Endothelial cell of umbilical vein (primary cell): ENCODE data around the gene SURF6. TPM values are rescaled to one million over a fixed set of nuclear protein-coding genes. Genes with fewer than 3 reads are reported as not detected.

Experiments used
- BruUV-seq: library from RNA; stranded (reverse); fragments of 400-500 nt; replicated peaks from 2 replicates; lab custom pipeline; 2021; lab: Mats Ljungman, UMichigan
- CTCF ChIA-PET: fragments of 300-600, 350-600 bp; sonication (Branson Sonifier 250); formaldehyde crosslinking; loops from one replicate; lab custom pipeline; 2021; ENCODE audit warnings: antibody characterized with exemption, inconsistent platforms; lab: Charles Lee
- POLR2A ChIA-PET: fragments of 300-600, 350-600 bp; sonication (Branson Sonifier 250); formaldehyde crosslinking; loops from one replicate; lab custom pipeline; 2021; ENCODE audit warnings: antibody characterized with exemption, inconsistent platforms; lab: Charles Lee
- DNase-seq: peaks from one replicate; pipeline ENCODE4 v3.0.0-alpha.2; 2011; ENCODE audit warnings: low read depth, low spot score
- FAIRE-seq: peaks from 2 replicates; lab custom pipeline; 2011; peaks lifted over from hg19 to GRCh38; lab: Jason Lieb, UNC
- H2AFZ ChIP-seq: 2 replicates; pipeline ENCODE4 v1.6.0; 2012; ENCODE audit warnings: low read depth, low read length, control low read depth, inconsistent platforms
- H3K27ac ChIP-seq: 2 replicates; pipeline ENCODE4 v1.5.1; 2011; ENCODE audit warnings: low read depth, mild to moderate bottlenecking, control low read depth, low read length, moderate library complexity; ENCODE audit not compliant: insufficient read depth
- H3K27me3 ChIP-seq, 2 experiments: 2 replicates each; pipeline versions ENCODE4 v1.6.0 to v1.6.1; 2011; ENCODE audit warnings: low read length in 2 of 2, mixed read lengths in 1 of 2; ENCODE audit not compliant: control insufficient read depth in 2 of 2, insufficient read depth in 2 of 2
- H3K36me3 ChIP-seq, 2 experiments: 2 replicates in 1 of 2; 3 replicates in 1 of 2; pipeline ENCODE4 v1.5.1; 2011; ENCODE audit warnings: low read length in 2 of 2, mild to moderate bottlenecking in 1 of 2, moderate library complexity in 1 of 2; ENCODE audit not compliant: control insufficient read depth in 2 of 2, insufficient read depth in 2 of 2; ENCODE audit errors: extremely low read depth in 1 of 2
- H3K4me1 ChIP-seq: 3 replicates; pipeline ENCODE4 v1.5.1; 2011; ENCODE audit warnings: mild to moderate bottlenecking, low read length; ENCODE audit not compliant: control insufficient read depth, insufficient read depth; ENCODE audit errors: extremely low read depth
- H3K4me2 ChIP-seq: 2 replicates; pipeline ENCODE4 v1.6.1; 2011; ENCODE audit warnings: low read length, control low read depth, mixed read lengths; ENCODE audit not compliant: insufficient read depth
- H3K4me3 ChIP-seq, 3 experiments: fragments of 200-600 bp in 1 of 3; sonication (generic), shearing (Covaris generic) in 1 of 3; replicated peaks in 1 of 3; 2 replicates each; pipeline ENCODE4 v1.5.1; 2011 to 2016; ENCODE audit warnings: control low read depth in 3 of 3, low read length in 3 of 3, mild to moderate bottlenecking in 2 of 3, inconsistent platforms in 1 of 3, low read depth in 1 of 3, moderate library complexity in 1 of 3; ENCODE audit not compliant: insufficient read depth in 1 of 3
- H3K79me2 ChIP-seq: 2 replicates; pipeline ENCODE4 v1.6.0; 2012; ENCODE audit warnings: low read length, inconsistent platforms; ENCODE audit not compliant: control insufficient read depth, insufficient read depth
- H3K9ac ChIP-seq: replicated peaks from 2 replicates; pipeline ENCODE3; 2011; ENCODE audit warnings: low read length, control low read depth; ENCODE audit not compliant: insufficient read depth; ENCODE audit errors: extremely low read depth
- H3K9me1 ChIP-seq: replicated peaks from 3 replicates; pipeline ENCODE4 v1.6.0; 2011; ENCODE audit warnings: mild to moderate bottlenecking, low read length; ENCODE audit not compliant: control insufficient read depth, insufficient read depth; ENCODE audit errors: extremely low read depth
- H3K9me3 ChIP-seq: replicated peaks from 2 replicates; pipeline ENCODE4 v1.5.1; 2012; ENCODE audit warnings: low read length, inconsistent platforms; ENCODE audit not compliant: control insufficient read depth, insufficient read depth
- H4K20me1 ChIP-seq: replicated peaks from 2 replicates; pipeline ENCODE3; 2011; ENCODE audit warnings: mild to moderate bottlenecking, low read length; ENCODE audit not compliant: control insufficient read depth, insufficient read depth; ENCODE audit errors: extremely low read depth
- CTCF ChIP-seq, 2 donors: IDR thresholded peaks; 1 replicate in 1 of 2; 2 replicates in 1 of 2; pipeline ENCODE4 v1.5.1; 2011; ENCODE audit warnings: low read length in 2 of 2, mild to moderate bottlenecking in 2 of 2, moderate library complexity in 2 of 2, control low read depth in 1 of 2, inconsistent platforms in 1 of 2, low read depth in 1 of 2; ENCODE audit not compliant: insufficient read depth in 1 of 2; ENCODE audit errors: extremely low read depth in 1 of 2
- EZH2 ChIP-seq: IDR thresholded peaks from 2 replicates; pipeline ENCODE4 v1.6.1; 2012; ENCODE audit warnings: borderline replicate concordance, low read depth, mild to moderate bottlenecking, moderate library complexity, low read length, inconsistent platforms; ENCODE audit not compliant: severe bottlenecking
- FOS ChIP-seq: IDR thresholded peaks from 2 replicates; pipeline ENCODE4 v1.6.1; 2011; ENCODE audit warnings: mild to moderate bottlenecking, low read length, moderate library complexity, borderline replicate concordance; ENCODE audit not compliant: insufficient read depth
- GATA2 ChIP-seq: IDR thresholded peaks from 2 replicates; pipeline ENCODE4 v1.7.0; 2011; ENCODE audit warnings: low read depth, mild to moderate bottlenecking, moderate library complexity, mixed read lengths, low read length; ENCODE audit not compliant: insufficient read length, insufficient read depth
- JUN ChIP-seq: IDR thresholded peaks from 2 replicates; pipeline ENCODE4 v1.6.1; 2011; ENCODE audit warnings: borderline replicate concordance, low read depth; ENCODE audit not compliant: insufficient read length, insufficient read depth
- MAX ChIP-seq: IDR thresholded peaks from 2 replicates; pipeline ENCODE4 v1.6.1; 2011; ENCODE audit not compliant: insufficient read depth, insufficient read length
- MYC ChIP-seq: IDR thresholded peaks from one replicate; pipeline ENCODE4 v1.6.1; 2011; ENCODE audit warnings: mild to moderate bottlenecking, low read depth, low read length
- POLR2A ChIP-seq: IDR thresholded peaks from 2 replicates; pipeline ENCODE4 v1.6.1; 2012; ENCODE audit warnings: low read depth, mild to moderate bottlenecking, control low read depth, low read length
- POLR2AphosphoS5 ChIP-seq: IDR thresholded peaks from 2 replicates; pipeline ENCODE4 v1.6.1; 2012; ENCODE audit warnings: low read depth, mild to moderate bottlenecking, control low read depth, low read length, moderate library complexity; ENCODE audit not compliant: insufficient read depth
- dilution Hi-C: fragments of 300-500 bp; cut with MboI; formaldehyde crosslinking; loops from one replicate; pipeline ENCODE4 v1.15.0; 2019; ENCODE audit warnings: low sequenced_read_pairs; ENCODE audit not compliant: extremely low pct_ligation_motif_present
- intact Hi-C: fragments of 100-400 bp; cut with micrococcal nuclease; formaldehyde crosslinking; loops from one replicate; pipeline ENCODE4 v1.10.0; 2022
- polyA plus RNA-seq, 4 experiments: library from polyadenylated mRNA; depleted of rRNA in 3 of 4; stranded (reverse) in 3 of 4; unstranded in 1 of 4; fragments of >200 nt; gene quantifications; 2 replicates each; pipeline versions ENCODE4 v1.2.1 to v1.2.3, GENCODE V29; 2011 to 2012; ENCODE audit warnings: missing spikeins in 1 of 4
- total RNA-seq: library from RNA; stranded (reverse); gene quantifications from 2 replicates; pipeline ENCODE4 v1.2.3, GENCODE V29; 2021

The SURF6 gene
- total and polyA plus RNA-seq, 2 donors (not counting 3 experiments of a cell fraction or from before 2014, with no cell fraction given): 4.9 to 16.0 TPM

GRCh38 chr9:133321411-133321935, 14.5 kb downstream of the SURF6 start:
- dilution Hi-C loops: no loop called here
- no peak for FAIRE-seq
- BruUV-seq: no TSS peak

More at GRCh38 chr9:133321411-133321935, 14.5 kb downstream of the SURF6 start:
- H3K4me1 ChIP-seq: no peaks in the 10 kb centered on the region
- H2AFZ ChIP-seq: no peak overlapping the region
- H3K4me3 ChIP-seq: no peak overlapping the region
- no peaks in the 10 kb centered on the region for H3K79me2 ChIP-seq
- no peak for DNase-seq
- H3K4me2 ChIP-seq: no peak overlapping the region
- H4K20me1 ChIP-seq: no peaks in the 10 kb centered on the region
- no peaks in the 10 kb centered on the region for H3K9me1 ChIP-seq
- intact Hi-C loops: no loop called here
- H3K9ac ChIP-seq: no peak overlapping the region
- ChIA-PET CTCF (interaction anchor here (1.5 kb wide), 1 partner anchor 135 kb away, joined by 4 read pairs; no protein-coding TSS in a partner anchor), POLR2A (no interaction called here)
- H3K36me3 ChIP-seq: no peaks in the 10 kb centered on the region
- TF ChIP-seq POLR2A (no peak), MAX (no peak), EZH2 (no peak), CTCF (IDR thresholded peaks at IDR 0.05; ENCODE audit: extremely low read depth in 1 of 2, insufficient read depth in 1 of 2, low read depth in 1 of 2, low read length in 2 of 2) (no peak), JUN (no peak), FOS (no peak), POLR2AphosphoS5 (no peak), MYC (no peak), GATA2 (no peak)
- no peak overlapping the region for H3K27ac ChIP-seq
- H3K9me3 ChIP-seq: no peaks in the 10 kb centered on the region
- no peaks in the 10 kb centered on the region for H3K27me3 ChIP-seq
